GM19324 (cell line): ENCODE measurements around the gene CDH4.

Experiments used
- ATAC-seq: cut with Tn5 transposase; IDR thresholded peaks from one replicate; pipeline ENCODE4 v1.9.1; 2021; ENCODE audit warnings: mild to moderate bottlenecking, moderate library complexity; ENCODE audit not compliant: unreplicated experiment, low FRiP score

The CDH4 gene

DNA sequence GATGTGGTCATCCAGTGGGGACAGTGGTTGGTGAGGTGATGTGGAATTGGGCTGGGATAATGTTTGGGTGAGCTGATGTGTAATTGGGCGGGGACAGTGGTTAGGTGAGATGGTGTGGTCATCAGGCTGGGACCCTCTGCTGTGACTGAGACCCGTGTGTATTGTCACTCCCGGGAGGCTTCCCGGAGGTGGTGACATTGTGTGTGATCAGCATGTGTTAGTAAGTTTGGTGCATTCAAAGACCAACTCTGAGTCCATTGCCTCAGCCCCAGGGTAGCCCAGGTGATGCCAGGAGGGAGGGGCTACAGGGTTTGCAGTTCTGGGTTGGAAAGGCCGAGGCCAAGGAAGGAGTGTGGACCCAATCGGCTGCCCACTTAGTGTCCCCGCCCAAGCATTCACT lies 438.1 kb downstream of the CDH4 start:
- no peak for ATAC-seq

DNA sequence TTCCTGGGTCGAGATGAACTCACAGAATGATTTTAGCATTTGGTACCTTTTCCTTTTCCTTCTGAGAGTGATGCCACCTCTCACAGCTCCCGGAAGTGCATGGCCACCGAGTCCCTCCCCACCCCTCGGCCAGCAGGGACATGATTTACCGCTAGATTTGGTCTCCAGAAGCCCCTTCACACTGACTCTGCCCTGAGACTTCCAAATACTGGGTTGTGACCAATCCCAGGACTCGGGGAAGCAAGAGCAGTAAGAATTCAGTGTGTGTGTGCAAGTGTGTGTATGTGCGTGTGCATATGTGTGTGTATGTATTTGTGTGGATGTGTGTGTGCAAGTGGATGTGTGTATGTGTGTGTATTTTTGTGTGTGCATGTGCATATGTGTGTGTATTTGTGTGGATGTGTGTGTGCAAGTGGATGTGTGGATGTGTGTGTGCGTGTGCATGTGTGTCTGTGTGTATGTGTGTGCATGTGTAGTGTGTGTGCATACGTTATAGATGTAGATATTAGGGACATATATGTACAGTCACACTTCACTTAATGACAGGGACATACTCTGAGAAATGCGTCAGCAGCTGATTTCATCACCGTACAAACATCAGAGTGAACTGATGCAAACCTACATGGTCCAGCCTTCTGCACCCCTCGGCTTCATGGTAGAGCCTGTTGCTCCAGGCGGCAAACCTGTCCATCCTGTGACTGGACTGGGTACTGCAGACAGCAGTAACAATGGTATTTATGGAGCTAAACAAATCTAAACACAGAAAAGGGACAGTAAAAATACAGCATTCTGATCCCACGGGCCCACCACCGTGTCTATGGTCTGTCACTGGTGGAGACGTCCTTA lies 439.2 kb downstream of the CDH4 start:
- ATAC-seq, result no peak

DNA sequence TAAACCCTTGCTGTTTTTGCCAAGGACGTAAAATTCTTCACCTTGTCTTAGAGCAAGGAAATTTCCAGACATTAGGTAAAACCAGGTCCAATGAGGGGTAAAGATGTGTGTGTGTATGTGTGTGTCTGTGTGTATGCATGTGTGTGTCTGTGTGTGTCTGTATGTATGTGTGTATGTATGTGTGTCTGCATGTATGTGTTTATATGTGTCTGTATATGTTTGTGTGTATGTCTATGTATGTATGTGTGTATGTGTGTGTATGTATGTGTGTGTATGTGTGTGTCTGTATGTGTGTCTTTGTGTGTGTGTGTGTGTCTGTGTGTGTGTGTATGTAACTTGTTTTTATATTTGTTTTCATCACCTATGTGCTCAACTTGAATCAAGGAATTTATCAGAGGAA lies 439.9 kb downstream of the CDH4 start:
- no peak for ATAC-seq

DNA sequence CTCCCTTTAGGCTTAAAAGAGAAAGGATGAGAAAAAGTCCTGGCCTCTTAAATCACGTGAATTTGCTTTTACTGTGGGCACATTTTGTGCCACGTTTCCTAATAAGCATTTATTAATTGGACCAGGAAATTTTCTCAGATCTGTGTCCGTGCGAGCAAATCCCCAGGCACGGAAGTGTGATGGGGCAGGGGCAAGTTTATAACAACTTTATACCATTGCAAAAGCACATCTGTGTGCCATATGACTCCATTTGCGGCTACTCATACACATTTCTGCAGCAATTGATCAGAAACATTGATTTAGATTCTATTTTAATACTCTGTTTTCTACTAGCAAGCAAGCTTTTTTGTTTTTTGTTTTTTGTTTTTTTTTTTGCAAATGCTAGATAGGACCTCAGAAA lies 440.4 kb downstream of the CDH4 start:
- no peak for ATAC-seq

GRCh38 chr20:61693055-61693600 lies 441.1 kb downstream of the CDH4 start:
- no peak for ATAC-seq

DNA sequence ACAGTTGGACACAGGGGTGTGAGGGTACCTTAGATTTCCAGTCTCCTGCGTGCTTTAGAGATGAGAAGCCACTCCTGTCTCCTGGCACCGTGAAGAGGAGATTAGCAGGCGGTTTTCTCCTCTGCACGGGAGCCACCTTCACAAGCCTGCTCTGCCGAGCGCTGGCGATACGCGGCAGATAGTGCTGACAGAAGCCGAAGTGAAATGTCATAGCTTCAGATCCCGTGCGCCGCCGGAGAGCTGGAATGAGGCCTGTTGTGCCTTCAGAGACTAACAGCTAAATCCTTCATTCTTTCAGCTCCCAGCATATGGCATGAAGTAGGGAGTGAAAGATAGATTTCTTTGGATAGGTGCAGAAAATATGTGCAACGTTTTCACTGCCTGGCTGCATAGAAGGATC lies 442.6 kb downstream of the CDH4 start:
- no peak for ATAC-seq

DNA sequence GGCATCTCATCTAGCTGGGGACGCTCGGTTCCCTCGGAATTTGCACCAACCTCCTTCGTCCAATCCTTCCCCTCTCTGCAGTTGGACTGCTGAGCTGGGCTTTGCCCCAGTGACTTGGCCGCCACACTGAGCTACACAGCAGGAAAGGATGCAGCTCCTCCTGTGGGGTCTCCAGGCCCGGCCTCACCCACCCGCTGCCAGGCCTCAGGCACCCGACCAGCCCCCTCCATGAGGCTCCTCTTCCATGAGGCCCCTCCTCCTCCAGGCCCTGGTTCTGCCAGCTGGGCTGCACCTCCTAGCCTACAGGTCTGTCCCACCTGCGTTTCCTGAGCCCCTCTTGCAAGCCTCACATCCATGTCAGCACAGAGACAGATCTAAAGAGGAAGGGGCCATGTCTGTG lies 443.7 kb downstream of the CDH4 start:
- ATAC-seq, result no peak

GRCh38 chr20:61696181-61696735 lies 444.2 kb downstream of the CDH4 start:
- ATAC-seq, result no peak

DNA sequence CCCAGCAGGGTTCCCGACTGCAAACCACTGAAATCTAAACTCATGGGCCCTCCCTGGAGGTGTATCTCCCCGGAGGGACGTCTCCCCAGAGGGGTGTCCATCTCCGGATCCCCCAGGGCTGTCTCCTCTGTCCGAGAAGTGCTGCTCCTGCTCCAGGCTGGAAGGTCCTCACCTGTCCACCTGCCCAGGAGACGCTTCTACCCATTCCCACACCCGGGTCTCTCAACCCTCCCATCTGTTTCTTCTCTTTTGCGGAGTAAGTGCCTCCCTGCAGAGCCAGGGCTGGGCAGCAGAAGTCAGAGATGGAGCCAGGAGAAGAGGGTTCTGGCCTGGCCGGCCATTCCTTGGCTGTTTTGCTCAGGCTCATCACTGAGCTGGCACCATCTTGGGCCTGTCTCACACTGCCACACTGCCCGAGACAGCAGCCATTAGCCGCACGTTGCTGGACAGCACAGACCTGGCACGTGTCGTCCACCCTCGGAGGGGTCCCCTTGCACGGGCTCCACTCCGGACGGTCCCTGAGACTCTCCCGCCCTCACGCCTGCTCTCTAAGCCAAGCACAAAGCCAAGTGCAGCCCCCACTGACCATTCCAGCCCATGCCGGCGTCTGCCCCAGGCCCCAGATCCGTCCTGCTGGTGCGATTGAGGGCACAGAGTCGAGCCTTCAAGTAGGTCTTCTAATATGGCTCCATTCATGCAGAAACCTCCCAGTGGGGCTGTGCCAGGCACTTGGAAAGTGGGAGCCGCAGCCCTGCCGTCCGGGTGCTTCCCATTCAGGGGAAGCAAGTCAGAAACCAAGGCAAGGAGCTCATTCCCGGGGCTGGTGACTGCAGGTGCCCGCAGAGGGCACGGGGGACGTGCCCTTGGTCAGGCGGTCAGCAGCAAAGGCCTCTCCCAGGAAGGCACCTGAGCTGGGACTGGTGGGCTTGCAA lies 445.9 kb downstream of the CDH4 start:
- ATAC-seq, result no peak

GRCh38 chr20:61698598-61699494 lies 446.8 kb downstream of the CDH4 start:
- no peak for ATAC-seq

- ATAC-seq, result no peak
Observed at GRCh38 chr20:61699495-61700374, 447.7 kb downstream of the CDH4 start.

DNA sequence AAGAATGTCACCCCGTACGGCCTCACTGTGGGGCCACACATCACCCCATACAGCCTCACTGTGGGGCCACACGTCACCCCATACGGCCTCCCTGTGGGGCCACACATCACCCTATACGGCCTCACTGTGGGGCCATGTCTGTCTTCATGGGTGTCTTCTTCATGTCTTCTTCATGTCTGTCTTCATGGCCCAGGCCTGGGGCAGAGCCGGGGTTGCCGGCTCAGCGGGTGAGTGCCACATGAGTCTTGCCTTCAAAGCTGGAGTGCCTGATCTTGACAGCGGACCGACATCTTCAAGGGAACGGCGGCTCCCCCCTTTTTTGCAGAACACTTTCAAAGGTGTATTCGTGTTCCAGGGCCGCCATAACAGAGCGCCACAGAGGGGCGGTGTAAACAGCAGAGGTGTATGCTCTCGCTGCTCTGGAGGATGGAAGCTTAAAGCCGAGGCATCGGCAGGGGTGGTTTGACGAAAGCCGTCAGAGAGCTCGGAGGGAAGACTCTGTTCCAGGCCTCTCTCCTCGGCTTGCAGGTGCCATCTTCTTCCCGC lies 448.6 kb downstream of the CDH4 start:
- ATAC-seq, result no peak

DNA sequence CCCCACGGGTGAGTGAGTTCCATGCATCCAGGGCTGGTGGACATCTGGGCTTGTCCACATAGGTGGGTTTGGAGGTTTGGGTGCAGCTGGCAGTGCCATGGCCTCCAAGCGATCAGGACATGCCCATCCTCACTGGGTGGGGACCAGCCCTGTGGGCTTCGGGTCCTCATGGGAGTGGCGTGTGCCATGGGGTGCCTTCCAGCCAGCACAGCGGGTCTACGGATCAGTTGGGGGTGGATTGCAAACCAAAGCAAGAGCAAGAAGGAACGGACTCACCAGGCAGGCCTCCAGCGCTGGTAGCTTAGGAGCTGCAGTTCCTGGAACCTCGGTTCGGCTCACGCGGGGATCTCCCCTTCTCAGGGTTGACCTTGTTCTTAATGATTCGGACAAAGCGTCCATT lies 449.3 kb downstream of the CDH4 start:
- no peak for ATAC-seq

DNA sequence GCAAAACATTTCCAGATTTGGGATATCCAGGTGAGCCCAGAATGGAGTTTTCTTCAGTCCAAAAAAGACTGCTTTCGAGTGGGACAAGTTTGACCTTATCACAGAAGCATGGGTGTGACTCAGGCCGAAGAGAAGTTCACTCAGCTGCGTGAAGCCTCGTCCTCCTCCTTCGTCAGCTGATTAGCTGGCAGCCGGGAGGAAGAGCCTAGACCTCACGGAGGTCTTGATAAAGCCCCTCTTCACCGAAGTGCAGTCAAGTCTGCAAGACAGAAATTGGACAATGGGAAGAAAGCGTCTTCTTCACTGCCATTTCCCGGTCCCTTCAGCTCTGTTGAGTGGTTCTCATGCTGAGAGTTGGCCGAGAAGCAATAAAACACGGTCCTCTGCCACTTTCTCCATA lies 449.7 kb downstream of the CDH4 start:
- ATAC-seq, result no peak

DNA sequence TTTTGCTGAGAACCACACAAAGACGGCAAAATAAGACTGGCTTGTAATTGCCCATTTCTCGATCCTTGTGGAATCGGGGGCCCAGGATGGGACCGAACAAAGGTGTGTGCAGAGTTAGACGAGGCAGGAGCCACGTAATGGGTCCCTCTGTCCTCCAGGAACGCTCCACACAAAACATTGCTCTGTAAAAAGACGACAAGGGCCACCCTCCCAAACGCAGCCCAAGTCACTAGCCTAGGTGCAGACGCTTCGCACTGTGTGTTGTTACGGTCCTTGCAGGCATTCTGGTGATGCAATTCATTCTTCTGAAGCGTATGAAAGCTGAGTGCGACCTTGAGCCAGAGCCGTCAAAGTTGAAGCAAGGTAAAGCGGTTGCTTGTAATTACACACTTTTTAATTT lies 450.2 kb downstream of the CDH4 start:
- ATAC-seq, result no peak

DNA sequence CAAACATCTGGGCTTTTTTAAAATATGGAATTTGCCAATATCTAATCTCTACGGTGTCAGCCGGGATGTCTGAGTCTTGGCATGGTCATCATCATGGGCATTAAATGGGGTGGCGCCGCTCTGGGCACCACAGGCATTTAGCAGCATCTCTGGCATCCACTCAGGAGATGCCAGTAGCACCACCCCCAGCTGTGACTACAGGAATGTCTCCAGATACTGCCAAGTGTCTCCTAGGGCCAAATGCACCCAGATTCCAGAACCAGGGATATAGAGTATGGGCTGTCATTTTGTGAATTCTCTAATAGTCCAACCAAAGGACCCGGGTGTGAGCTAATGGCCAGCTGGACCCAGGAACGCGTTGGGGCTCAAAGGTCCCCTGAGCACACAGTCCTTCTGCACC lies 452.6 kb downstream of the CDH4 start:
- ATAC-seq, result no peak

DNA sequence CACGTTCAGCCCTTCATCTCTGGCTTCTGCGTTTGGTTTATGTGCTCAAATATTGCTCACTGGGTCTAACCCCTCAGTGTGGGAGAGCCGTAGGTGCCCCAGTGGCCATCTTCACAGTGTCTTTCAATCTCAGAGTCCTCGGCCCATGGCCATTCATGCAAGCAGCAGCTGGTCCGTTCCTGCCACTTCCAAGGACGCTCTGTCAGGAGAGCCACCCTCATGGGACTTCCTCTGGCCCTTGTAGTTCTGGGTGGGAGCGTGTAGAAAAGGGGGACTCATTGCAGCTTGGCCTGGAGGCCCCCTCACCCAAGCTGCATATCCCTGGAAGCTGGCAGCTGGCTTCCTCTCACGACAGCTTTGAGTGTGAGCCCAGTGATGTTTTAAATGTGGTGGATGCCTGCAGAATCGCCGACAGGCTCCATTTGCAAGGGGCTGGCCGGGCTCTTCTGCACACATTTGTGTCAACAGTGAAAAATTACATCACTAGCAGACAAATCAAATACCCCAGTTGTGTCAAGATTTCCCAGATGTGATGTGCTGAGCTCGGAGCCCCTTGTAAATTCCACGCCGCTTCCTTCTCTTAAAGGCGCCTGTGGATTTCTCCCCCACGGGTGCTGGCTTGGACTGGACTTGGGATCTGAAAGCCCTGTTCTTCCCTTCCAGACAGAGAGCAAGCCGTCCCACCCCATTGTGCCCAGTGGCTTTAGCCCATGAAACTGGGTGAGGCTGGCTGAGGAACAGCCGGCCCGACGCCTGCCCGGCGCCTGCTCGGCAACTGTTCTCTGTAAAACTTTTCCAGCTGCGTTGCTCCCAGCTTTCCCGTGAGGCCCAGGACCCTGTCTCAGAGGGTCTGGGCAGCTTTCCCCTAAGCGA lies 453.6 kb downstream of the CDH4 start:
- no peak for ATAC-seq
